Daoy (cell line): ENCODE data around the gene TRAF2. TPM values are rescaled to one million over a fixed set of nuclear protein-coding genes. Genes with fewer than 3 reads are reported as not detected.
"Not testable (repeated sequence)": the region's sequence is repeated elsewhere in the genome, so short reads cannot be mapped to it uniquely, and the experiment has no call there.

ENCODE experiments used
- DNase-seq: peaks from one replicate; pipeline ENCODE4 v3.0.0-alpha.2; 2015; ENCODE audit warnings: low read depth
- total RNA-seq: library from RNA; depleted of rRNA; stranded (reverse); fragments of >200 nt; shearing (Covaris generic); gene quantifications from 2 replicates; pipeline ENCODE4 v1.2.3, GENCODE V29; 2014

TRAF2 gene
- total RNA-seq, 1 experiment from 2014 or later: 25.4 TPM

DNA sequence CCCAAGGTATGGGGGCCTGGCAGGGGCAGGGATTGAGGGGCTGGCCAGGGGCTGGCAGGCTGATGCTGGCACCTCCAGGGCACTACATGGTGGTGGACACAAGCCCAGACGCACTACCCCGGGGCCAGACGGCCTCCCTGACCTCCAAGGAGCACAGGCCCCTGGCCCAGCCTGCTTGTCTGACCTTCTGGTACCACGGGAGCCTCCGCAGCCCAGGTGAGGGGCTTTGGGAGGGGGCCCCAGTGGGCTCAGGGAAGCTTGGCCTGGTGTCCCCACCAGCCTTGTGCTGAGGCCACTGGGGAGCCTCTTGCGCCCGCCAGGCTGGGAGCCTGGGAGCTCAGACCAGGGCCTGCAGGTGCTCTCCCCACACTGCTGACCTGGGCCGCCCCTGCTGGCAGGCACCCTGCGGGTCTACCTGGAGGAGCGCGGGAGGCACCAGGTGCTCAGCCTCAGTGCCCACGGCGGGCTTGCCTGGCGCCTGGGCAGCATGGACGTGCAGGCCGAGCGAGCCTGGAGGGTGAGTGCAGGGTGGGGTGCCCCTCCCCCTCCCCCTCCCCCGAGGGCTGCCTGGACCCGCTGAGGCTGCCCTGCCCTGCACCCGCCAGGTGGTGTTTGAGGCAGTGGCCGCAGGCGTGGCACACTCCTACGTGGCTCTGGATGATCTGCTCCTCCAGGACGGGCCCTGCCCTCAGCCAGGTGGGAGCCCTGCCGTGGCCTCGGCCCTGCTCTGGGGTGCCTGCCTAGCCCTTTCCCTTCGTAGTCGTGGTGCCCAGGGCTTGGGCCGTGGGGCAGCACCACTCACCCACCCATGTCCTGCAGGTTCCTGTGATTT is 28.5 kb upstream of the TRAF2 start:
- peak; percentile 33 for DNase-seq

GRCh38 chr9:136858452-136858843 is 27.9 kb upstream of the TRAF2 start:
- no peak for DNase-seq

DNA sequence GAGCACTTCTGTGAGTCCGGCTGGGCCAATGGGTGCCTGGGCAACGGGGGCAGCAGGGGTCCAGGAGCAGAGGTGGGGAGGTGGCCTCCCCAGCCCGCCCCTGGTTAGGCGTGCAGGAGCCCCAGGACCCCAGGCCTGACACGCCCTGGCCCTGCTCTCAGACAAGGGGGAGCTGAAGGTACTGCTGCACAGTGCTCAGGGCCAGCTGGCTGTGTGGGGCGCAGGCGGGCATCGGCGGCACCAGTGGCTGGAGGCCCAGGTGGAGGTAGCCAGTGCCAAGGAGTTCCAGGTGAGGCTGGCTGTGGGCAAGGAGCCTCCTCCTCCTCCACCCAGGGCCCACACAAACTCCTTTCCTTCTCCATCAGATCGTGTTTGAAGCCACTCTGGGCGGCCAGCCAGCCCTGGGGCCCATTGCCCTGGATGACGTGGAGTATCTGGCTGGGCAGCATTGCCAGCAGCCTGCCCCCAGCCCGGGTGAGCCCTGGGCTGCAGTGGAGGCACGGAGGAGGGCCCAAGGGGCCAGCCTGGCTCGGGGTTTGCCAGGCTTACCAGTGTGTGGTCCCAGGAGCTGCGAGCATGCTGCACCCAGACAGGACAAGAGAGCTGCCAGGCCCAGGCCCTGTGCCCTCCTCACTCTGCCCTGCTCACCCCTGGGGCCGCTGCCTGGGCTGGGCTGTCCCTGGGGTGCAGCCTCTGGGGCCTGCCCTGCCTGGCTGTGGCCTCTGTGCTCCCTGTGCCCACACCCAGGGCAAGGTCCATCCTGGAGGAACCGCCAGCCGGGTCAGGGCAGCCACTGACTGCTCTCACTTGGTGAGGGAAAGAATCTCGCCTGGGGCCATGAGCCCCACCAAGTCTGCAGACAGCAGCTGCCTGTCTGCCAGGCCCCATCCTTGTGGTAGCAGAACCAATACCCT is 27.2 kb upstream of the TRAF2 start:
- peak; percentile 75 for DNase-seq

DNA sequence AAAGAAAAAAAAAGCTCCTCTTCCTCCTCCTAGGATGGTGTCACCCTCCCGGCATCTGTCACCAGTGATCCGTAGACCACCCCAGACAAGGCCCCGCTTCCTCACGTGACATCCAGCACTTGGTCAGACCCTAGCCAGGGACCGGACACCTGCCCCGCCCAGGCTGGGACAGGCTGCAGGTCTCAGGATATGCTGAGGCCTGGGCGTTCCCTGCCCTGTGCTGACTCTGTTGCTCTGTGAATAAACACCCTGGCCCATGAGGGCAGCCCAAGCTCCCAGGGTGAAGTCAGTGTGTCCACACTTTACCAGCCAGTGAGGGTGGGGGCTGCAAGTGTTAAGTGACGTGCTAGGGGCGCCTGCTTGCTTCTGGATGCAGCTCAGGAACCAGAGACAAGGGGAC is 25.8 kb upstream of the TRAF2 start:
- no peak for DNase-seq

GRCh38 chr9:136860933-136861873 is 25.1 kb upstream of the TRAF2 start:
- DNase-seq: no peak

DNA sequence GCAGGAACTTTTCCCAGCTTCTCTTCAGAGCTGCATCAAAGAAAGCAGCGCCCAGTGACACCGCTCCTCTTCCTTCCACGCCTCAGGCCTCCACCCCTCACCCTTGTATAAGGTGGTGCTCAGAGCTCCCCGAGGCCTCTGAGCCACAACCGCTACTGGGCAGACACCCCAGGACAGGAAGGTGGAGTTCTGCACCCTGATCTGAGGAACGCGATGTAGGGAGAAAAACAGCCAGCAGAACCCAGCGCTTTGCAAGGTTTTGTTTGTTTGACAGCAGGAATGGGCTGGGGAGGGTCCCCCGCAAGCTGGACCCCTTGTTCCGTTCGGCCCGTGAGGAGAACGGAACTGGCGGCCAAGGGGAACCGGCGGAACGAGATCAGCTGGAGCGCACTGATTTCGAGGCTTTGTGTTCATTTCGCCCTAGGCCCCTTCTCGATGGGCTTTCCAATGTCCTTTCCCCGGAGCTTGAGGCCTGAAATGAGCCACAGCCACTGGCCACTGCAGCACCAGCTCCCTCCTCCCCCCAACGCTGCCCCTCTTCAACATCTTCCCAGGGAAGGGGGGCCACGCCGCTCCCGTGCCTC is 24.4 kb upstream of the TRAF2 start:
- DNase-seq: no peak

DNA sequence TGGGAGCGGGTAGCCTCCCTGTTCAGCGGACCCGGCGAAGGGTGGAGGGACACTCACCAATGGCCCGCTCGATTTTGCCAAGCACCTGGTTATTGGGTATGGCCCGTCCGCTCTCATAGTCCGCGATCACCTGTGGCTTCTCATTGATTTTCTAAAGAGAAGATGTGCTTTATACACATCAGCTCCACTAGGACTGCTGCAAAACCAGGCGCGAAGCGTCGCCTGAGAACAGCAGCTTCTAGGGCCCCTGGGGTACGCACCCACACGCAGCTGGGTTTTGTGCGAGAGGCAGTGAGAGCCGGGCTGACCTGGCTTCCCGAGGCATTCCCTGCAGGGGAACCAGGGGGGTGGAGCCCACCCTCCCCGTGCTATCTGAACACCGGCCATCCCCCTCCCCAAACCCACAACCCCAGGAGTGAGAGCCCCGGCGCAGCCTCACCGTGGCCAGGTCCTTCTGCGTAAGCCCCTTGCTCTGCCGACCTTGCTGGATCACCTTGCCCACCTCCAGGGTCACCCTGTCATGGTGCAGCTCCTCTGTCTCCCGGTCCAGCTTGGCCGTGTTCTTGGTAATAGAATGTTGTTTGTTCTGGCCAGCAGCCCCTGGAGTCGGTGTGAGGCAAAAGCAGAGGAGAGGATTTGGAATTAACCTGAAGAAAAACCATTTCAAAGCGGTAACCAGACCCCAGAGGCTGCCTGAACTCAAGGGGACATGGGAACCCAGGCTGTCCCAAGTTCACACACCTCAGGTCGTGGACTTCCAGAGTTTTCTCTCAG is 23.3 kb upstream of the TRAF2 start:
- DNase-seq: no peak

- no peak for DNase-seq
These were observed 22.6 kb upstream of the TRAF2 start for GRCh38 chr9:136863623-136864273.

DNA sequence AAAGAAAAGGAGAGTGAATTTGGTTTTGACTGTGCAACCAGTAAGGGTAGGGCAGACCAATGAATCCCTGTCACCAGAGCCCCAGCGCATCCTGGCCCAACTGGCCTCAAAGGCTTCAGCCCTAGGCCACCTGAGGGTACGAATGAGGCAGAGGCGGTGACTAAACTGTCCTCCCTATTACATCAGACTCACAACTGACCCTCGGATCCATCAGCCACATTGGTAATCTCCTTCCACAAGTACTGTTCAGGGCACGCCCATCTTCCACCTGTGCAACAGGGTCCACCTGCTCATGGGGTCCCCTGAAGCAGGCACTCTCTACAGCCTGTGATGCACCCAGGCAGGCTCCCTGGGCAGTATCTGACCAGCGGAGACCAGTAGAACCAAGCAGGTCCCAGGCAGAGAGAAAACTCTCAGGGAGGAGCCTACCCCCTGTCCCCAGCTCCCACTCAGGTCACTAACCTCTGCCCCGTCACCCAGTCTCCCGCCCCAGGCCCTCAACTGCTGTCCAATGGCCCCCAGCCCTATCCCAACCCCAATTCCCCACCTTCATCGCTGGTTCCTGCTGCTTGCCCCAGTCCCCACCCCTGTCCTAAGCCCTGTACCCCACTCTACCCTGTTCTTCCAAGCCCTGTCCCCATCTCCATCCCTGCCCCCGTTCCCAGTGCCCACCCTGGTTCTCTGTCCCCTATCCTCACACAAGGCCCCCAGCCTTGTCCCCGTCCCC is 21.1 kb upstream of the TRAF2 start:
- DNase-seq: no peak

- DNase-seq: peak; percentile 21
These were observed 20.6 kb upstream of the TRAF2 start for GRCh38 chr9:136865768-136866103.

DNA sequence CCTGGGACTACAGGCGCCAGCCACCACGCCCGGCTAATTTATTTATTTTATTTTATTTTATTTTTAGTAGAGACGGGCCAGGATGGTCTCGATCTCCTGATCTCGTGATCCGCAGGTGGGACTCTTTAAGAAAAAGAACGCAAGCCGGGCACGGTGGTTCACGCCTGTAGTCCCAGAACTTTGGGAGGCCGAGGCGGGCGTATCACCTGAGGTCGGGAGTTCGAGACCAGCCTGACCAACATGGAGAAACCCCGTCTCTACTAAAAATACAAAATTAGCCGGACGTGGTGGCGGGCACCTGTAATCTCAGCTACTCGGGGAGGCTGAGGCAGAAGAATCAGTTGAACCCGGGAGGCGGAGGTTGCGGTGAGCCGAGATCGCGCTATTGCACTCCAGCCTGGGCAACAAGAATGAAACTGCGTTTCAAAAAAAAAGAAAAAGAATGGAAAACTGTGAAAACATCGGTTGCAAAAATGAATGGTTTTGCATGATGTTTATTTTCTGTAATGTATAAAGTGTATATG is 19.4 kb upstream of the TRAF2 start:
- not testable (repeated sequence) for DNase-seq

- no peak for DNase-seq
These were observed 18.8 kb upstream of the TRAF2 start for GRCh38 chr9:136867480-136867879.

GRCh38 chr9:136867917-136868316 is 18.4 kb upstream of the TRAF2 start:
- DNase-seq: no peak

DNA sequence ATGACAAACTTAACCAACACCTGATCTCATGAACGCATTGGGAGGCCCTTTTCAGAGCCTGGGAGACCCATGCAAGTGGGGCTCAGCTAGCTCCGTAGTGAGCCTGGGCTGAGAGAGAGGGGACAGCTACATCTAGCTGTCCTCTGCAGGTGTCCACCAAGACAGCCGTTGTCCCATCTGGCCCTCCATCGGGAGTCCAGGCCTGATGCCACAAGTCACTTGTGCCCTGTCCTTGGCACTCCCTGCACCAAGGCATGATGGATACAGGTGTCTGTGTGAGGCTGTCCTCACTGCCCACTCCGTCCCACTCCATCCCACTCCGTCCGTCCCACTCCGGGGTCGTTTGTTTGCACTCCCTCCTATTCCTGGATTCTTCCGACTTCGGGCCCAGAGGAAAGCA is 17.7 kb upstream of the TRAF2 start:
- DNase-seq: no peak

DNA sequence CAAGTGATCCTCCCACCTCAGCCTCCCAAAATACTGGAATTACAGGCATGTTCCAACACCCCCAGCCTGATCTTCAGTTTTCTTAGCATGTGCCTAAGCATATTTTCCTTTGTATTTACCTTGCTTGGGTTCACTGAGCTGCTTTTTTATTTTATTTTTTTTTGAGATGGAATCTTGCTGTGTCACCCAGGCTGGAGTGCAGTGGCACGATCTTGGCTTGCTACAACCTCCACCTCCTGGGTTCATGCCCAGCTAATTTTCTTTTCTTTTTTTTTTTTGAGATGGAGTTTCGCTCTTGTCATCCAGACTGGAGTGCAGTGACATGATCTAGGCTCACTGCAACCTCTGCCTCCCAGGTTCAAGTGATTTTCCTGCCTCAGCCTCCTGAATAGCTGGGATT is 16.7 kb upstream of the TRAF2 start:
- DNase-seq: not testable (repeated sequence)

- no peak for DNase-seq
These were observed 11.2 kb upstream of the TRAF2 start for GRCh38 chr9:136875155-136875554.

- no peak for DNase-seq
These were observed 9.8 kb upstream of the TRAF2 start for GRCh38 chr9:136876476-136876875.

GRCh38 chr9:136880651-136881050 is 5.7 kb upstream of the TRAF2 start:
- DNase-seq: no peak

GRCh38 chr9:136881691-136882108 is 4.6 kb upstream of the TRAF2 start:
- DNase-seq: peak; percentile 63
